NB4 (cell line): ENCODE measurements around the gene SIDT1.

Experiments used
- POLR2A ChIP-seq: IDR thresholded peaks from 2 replicates; pipeline ENCODE4 v1.6.1; 2011; ENCODE audit warnings: mild to moderate bottlenecking; ENCODE audit not compliant: insufficient read length; ENCODE audit errors: extremely low read depth
- TF ChIP-seq, protein P1 (sequence below): IDR thresholded peaks from one replicate; pipeline ENCODE4 v1.5.1; 2012; ENCODE audit warnings: low read depth, low read length

DNA sequence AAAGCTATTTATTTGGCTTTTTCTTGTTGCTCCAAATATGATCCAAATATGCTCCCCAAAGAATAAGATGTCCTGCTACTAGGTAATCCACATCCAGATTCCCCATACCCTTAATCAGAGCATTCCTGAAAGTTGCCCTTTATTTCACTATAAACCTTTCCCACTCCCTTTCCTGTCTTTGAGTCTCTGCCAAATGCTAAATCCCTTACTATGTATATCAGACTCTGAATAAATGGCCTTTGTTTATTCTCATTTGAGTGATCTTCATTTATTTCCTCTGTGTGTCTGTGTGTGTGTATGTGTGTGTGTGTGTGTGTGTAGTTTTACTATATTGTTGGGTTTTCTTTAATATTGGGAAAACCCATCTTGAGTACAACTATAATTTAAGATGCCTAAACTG lies 10.4 kb upstream of the SIDT1 start:
- TF ChIP-seq, protein P1, sequence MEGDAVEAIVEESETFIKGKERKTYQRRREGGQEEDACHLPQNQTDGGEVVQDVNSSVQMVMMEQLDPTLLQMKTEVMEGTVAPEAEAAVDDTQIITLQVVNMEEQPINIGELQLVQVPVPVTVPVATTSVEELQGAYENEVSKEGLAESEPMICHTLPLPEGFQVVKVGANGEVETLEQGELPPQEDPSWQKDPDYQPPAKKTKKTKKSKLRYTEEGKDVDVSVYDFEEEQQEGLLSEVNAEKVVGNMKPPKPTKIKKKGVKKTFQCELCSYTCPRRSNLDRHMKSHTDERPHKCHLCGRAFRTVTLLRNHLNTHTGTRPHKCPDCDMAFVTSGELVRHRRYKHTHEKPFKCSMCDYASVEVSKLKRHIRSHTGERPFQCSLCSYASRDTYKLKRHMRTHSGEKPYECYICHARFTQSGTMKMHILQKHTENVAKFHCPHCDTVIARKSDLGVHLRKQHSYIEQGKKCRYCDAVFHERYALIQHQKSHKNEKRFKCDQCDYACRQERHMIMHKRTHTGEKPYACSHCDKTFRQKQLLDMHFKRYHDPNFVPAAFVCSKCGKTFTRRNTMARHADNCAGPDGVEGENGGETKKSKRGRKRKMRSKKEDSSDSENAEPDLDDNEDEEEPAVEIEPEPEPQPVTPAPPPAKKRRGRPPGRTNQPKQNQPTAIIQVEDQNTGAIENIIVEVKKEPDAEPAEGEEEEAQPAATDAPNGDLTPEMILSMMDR: no peak
- no peak for TF ChIP-seq POLR2A
